A204.1 (cell line): Measurements from ENCODE around the gene FOXC2.
"Not testable (repeated sequence)": the region's sequence is repeated elsewhere in the genome, so short reads cannot be mapped to it uniquely, and the experiment has no call there.

ENCODE experiments used
- FAIRE-seq: peaks from 2 replicates; lab custom pipeline; 2012; peaks lifted over from hg19 to GRCh38; lab: Jason Lieb, UNC

Gene FOXC2

GRCh38 chr16:86574646-86575045 lies 8.0 kb downstream of the FOXC2 start:
- no peak for FAIRE-seq

GRCh38 chr16:86575095-86575685 lies 8.6 kb downstream of the FOXC2 start:
- no peak for FAIRE-seq

- FAIRE-seq = no peak
Observed at GRCh38 chr16:86575754-86576557, 9.3 kb downstream of the FOXC2 start.

- no peak for FAIRE-seq
Observed at GRCh38 chr16:86576591-86577313, 10.1 kb downstream of the FOXC2 start.

GRCh38 chr16:86577314-86577971 lies 10.8 kb downstream of the FOXC2 start:
- no peak for FAIRE-seq

- FAIRE-seq = no peak
Observed at GRCh38 chr16:86578061-86578599, 11.5 kb downstream of the FOXC2 start, which contains the start of gene FOXL1. Gene FOXL1 (plus strand): TSS chr16:86578549. CDS start chr16:86578724, 175 bp downstream.

- no peak for FAIRE-seq
Observed at GRCh38 chr16:86578611-86579267, 12.1 kb downstream of the FOXC2 start.

- FAIRE-seq = no peak
Observed at GRCh38 chr16:86579268-86580062, 12.8 kb downstream of the FOXC2 start.

- FAIRE-seq = no peak
Observed at GRCh38 chr16:86580063-86580790, 13.6 kb downstream of the FOXC2 start.

- FAIRE-seq = no peak
Observed at GRCh38 chr16:86580791-86581170, 14.2 kb downstream of the FOXC2 start.

GRCh38 chr16:86581458-86581857 lies 14.8 kb downstream of the FOXC2 start:
- no peak for FAIRE-seq

GRCh38 chr16:86584071-86584685 lies 17.5 kb downstream of the FOXC2 start:
- FAIRE-seq = no peak

- no peak for FAIRE-seq
Observed at GRCh38 chr16:86584726-86585721, 18.4 kb downstream of the FOXC2 start.

- no peak for FAIRE-seq
Observed at GRCh38 chr16:86585821-86586611, 19.4 kb downstream of the FOXC2 start.

- FAIRE-seq = no peak
Observed at GRCh38 chr16:86587487-86587886, 20.9 kb downstream of the FOXC2 start.

GRCh38 chr16:86587955-86588354 lies 21.3 kb downstream of the FOXC2 start:
- not testable (repeated sequence) for FAIRE-seq

GRCh38 chr16:86590501-86591144 lies 24.0 kb downstream of the FOXC2 start:
- no peak for FAIRE-seq
